ENCODE measurements around the gene CABP1.

Gene CABP1

DNA sequence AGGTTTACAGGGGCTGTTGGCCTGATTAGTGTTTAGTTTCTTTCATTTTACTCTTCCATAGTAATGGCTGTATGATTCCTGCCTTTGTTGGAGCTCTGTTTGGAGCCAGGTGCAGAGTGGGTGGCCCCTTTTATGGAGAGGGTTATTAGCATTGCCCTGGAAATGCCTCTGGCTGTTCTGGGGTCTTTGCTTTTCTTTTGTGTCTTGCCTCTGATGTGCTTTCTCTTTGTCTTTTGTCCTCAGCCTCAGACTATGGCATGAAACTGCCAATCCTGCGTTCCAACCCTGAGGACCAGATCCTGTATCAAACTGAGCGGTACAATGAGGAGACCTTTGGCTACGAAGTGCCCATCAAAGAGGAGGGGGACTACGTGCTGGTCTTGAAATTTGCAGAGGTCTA is 53.4 kb downstream of the CABP1 start:
- no peak for DNase-seq (ENCODE audit: low spot score)

GRCh38 chr12:120696626-120697025 is 56.2 kb downstream of the CABP1 start:
- DNase-seq (ENCODE audit: low spot score) = no peak

DNA sequence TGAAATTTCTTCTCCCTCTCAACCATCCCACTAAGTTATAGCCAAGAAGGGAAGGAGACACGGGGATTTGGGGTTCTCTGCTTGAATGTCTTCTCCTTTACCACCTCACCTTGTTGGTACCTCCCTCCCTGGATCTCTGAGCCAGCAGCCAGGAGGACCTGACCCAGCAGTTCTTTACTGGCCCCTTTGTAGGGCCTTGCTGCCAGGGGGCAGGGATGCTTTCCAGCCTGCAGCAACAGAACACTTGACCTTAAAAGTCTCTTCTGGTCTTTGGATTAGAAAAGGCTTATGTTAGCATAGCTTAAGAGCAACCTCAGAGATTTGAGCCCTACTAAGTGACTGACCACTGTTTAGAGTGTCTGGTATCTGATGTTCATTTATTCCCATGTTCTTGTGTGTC is 56.9 kb downstream of the CABP1 start:
- no peak for DNase-seq (ENCODE audit: low spot score)

DNA sequence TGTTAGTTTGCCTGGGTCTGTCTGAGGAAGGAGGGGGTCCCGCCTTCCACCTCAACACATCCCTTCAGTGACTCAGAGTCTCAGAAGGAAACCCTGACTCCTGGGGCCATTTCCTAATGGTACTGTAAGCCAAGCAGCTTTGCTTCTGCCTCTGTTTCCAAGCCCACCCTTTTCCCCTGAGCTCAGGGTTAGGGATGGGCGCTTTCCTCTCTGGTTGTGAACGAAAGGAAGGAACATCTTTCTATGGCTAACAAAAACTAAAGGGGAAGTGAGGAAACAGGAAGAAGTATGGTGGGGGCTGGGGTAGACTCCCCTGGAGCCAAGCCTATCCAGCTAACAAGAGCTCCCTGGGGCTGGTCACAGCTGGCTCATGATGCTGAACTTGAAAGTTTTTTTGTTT is 58.2 kb downstream of the CABP1 start:
- DNase-seq (ENCODE audit: low spot score) = no peak

GRCh38 chr12:120699553-120699952 is 59.1 kb downstream of the CABP1 start:
- no peak for DNase-seq (ENCODE audit: low spot score)

DNA sequence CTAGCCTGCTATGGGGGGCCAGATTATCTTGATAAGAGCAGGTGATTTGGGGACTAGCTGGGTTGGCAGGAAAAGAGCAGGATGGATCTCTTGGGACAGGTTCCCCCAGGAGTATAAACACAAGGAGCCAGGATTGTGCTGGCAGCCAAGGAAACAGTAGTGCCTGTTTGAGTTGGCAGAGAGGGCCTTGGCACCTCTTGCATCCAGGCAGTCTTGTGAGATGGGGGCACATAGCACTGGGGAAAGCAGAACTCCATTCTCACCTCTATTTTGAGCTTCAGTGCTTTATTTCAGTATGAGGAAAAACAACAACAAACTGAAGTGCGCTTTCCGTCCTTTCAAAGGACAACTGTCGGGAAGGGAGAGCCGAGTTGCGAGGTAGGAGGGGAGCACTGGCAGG is 60.5 kb downstream of the CABP1 start:
- DNase-seq (ENCODE audit: low spot score) = no peak

DNA sequence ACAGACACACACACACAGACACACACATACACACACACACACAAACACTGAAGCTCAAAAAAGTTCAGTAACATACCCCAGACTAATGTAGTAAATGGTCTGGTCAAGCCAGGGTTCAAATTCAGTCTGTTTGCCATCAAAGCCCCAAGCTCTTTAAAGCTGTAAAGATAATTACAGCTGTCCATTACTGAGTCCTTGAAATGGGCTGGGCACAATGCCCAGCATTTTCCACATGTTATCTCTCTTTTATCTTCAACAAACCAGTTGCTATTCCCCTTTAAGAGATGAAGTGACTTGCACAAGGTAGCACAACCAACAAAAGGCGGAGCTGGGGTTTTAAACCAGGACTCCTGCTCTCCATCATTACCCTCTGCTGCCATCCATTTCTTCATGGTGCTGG is 62.2 kb downstream of the CABP1 start:
- DNase-seq (ENCODE audit: low spot score) = no peak

- DNase-seq (ENCODE audit: low spot score) = no peak
These were observed 63.0 kb downstream of the CABP1 start for GRCh38 chr12:120703311-120703942.

DNA sequence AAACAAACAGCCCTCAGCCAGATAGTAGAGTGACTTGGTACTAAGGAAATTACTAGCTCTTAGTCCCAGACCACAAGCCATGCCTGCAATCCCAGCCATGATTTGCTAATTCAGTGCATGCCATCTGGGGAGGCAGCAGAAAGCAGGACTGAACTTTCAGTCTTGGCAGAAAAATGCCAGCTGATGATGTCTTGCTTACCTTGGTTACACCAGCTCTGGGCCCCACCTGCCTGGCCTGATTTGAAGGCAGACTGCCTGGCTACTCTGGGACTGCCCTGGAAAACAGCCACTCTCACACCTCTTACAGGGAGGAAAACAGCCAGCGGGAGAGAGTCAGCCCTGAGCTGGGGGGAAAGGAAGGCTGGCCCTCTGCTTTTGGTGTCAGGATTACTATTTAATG is 65.2 kb downstream of the CABP1 start:
- no peak for DNase-seq (ENCODE audit: low spot score)

- DNase-seq (ENCODE audit: low spot score) = no peak
These were observed 65.6 kb downstream of the CABP1 start for GRCh38 chr12:120706029-120706428.

DNA sequence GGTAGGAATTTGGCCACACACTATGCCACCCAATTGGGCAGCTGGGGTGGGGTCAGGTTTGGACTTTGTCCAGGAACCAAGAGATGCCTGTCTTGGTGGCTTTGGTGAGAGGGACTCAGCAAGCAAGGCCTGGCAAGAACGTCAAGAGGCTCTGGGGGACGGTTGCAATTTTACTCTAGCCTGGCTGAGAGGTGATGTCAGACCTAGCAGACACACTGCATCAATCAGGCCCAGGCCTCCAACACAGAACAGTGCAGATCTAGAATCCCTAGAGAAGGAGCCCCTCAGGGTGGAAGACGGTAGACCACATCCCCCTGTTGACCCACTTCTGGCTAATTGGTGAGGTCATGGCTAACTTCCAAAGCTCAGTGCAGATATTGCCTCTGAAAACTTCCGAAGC is 68.2 kb downstream of the CABP1 start:
- no peak for DNase-seq (ENCODE audit: low spot score)

DNA sequence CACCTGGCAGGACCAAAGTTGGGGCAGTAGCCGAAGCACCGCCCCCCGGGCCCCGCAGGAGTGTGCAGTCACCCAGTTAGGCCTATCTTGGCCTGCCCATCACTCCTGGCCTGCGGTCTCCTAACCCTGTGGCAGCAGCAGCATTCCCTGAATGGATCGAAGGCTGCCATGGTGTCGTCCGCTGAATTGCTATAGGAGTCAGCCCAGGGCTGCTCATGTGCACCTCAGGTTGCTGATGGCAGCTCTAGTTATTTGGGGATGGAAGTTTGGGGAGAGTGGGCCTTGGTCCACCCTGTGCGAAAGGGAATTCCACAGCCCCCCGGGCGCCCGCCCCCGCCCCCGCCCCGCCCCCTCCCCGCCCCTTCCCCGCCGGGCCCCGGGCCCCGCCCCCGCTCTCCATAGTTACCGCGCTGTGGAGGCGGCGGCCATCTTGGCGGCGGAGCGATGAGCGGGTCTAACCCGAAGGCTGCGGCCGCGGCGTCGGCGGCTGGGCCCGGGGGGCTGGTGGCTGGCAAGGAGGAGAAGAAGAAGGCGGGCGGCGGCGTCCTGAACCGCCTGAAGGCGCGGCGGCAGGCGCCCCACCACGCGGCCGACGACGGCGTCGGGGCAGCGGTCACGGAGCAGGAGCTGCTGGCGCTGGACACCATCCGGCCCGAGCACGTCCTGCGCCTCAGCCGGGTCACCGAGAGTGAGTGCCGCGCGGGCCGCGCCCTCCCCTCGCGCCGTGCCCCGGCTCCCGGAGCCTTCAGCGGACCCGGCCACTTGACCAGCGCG is 69.8 kb downstream of the CABP1 start, which contains the start of gene UNC119B:
Gene UNC119B (plus strand): TSS at position 428 of the 774 bp plus-strand sequence. CDS start 17 bp downstream, at position 445.
- DNase-seq (ENCODE audit: low spot score) = peak; percentile 62

DNA sequence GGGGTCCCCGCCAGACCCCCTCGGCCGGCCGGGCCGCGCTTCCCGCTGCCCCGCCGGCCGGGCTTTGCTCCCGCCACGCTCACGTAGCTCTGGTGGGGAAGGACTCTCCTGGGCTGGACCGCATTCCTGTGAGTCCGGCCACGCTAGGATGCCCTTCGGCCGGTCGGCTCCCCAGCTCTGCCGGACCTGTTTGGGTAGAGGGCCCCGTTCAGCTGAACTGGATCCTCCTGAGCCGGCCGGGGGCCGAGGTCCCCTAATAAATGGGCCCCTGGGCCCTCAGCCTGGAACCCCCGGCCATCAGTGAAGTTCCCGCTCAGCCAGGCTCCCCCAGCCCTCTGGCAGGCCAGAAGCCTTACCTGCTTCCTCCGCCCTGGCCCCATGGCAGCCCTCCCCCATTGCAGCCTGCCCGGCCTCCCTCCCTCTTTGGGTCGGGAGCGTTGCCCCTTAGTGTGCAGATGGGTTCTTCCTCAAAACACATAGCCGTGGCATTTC is 70.4 kb downstream of the CABP1 start:
- peak; percentile 34 for DNase-seq (ENCODE audit: low spot score)

- peak; percentile 40 for DNase-seq (ENCODE audit: low spot score)
These were observed 71.0 kb downstream of the CABP1 start for GRCh38 chr12:120711411-120711810.

- no peak for DNase-seq (ENCODE audit: low spot score)
These were observed 72.2 kb downstream of the CABP1 start for GRCh38 chr12:120712610-120713009.

GRCh38 chr12:120713861-120714482 is 73.5 kb downstream of the CABP1 start:
- peak; percentile 90 for DNase-seq (ENCODE audit: low spot score)

Data from RKO (cell line).